ENCODE measurements around the gene TOMM7.
"Not testable (repeated sequence)": the region's sequence is repeated elsewhere in the genome, so short reads cannot be mapped to it uniquely, and the experiment has no call there.

- not testable (repeated sequence) for TF ChIP-seq POLR2A, CTCF, POLR2AphosphoS5 (IDR thresholded peaks at IDR 0.05)
Observed at GRCh38 chr7:22802831-22803230, 19.8 kb downstream of the TOMM7 start.

Measured in stomach (tissue), 4 donors.